ENCODE results near the gene ATP12A. TPM values are rescaled to one million over a fixed set of nuclear protein-coding genes. Genes with fewer than 3 reads are reported as not detected.

The ATP12A gene
- total RNA-seq, 1 experiment from 2014 or later = not detected

DNA sequence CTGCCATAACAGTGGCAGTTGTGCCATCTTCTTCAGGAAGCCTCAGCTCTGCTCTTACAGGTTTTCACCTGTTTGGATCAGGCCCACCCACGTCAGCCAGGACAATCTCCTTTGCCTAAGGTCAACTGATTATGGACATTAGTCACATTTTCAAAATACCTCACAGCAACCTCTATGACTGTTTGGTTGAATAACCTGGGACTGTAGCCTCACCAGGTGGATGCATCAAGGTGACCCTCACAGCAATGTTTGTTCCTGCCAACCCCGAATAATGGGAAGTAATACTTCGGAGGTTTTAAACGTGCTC is 17.2 kb upstream of the ATP12A start:
- CTCF ChIA-PET = no interaction called here
- no peak overlapping the region for H3K27ac ChIP-seq (ENCODE audit: low read length)
- no peaks in the 10 kb centered on the region for H3K4me1 ChIP-seq (ENCODE audit: control insufficient read depth, insufficient read depth, low read length)
- H3K9me3 ChIP-seq (ENCODE audit: control insufficient read depth, insufficient read depth, low read depth, low read length) = no peaks in the 10 kb centered on the region
- in situ Hi-C loops (cut with HindIII; ENCODE audit: low pct_unique_long_range_greater_than_20kb, low sequenced_read_pairs) = no loop called here
- ATAC-seq (no peak), DNase-seq (ENCODE audit: low read depth, low spot score) (no peak)
- no peak overlapping the region for H3K4me3 ChIP-seq (ENCODE audit: low read depth in 2 of 2, low read length in 2 of 2)
- H3K27me3 ChIP-seq (ENCODE audit: control insufficient read depth, insufficient read depth, low read length) = no peaks in the 10 kb centered on the region
- TF ChIP-seq, protein P1, sequence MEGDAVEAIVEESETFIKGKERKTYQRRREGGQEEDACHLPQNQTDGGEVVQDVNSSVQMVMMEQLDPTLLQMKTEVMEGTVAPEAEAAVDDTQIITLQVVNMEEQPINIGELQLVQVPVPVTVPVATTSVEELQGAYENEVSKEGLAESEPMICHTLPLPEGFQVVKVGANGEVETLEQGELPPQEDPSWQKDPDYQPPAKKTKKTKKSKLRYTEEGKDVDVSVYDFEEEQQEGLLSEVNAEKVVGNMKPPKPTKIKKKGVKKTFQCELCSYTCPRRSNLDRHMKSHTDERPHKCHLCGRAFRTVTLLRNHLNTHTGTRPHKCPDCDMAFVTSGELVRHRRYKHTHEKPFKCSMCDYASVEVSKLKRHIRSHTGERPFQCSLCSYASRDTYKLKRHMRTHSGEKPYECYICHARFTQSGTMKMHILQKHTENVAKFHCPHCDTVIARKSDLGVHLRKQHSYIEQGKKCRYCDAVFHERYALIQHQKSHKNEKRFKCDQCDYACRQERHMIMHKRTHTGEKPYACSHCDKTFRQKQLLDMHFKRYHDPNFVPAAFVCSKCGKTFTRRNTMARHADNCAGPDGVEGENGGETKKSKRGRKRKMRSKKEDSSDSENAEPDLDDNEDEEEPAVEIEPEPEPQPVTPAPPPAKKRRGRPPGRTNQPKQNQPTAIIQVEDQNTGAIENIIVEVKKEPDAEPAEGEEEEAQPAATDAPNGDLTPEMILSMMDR (IDR thresholded peaks at IDR 0.05) = no peak
- TF ChIP-seq, protein P2, sequence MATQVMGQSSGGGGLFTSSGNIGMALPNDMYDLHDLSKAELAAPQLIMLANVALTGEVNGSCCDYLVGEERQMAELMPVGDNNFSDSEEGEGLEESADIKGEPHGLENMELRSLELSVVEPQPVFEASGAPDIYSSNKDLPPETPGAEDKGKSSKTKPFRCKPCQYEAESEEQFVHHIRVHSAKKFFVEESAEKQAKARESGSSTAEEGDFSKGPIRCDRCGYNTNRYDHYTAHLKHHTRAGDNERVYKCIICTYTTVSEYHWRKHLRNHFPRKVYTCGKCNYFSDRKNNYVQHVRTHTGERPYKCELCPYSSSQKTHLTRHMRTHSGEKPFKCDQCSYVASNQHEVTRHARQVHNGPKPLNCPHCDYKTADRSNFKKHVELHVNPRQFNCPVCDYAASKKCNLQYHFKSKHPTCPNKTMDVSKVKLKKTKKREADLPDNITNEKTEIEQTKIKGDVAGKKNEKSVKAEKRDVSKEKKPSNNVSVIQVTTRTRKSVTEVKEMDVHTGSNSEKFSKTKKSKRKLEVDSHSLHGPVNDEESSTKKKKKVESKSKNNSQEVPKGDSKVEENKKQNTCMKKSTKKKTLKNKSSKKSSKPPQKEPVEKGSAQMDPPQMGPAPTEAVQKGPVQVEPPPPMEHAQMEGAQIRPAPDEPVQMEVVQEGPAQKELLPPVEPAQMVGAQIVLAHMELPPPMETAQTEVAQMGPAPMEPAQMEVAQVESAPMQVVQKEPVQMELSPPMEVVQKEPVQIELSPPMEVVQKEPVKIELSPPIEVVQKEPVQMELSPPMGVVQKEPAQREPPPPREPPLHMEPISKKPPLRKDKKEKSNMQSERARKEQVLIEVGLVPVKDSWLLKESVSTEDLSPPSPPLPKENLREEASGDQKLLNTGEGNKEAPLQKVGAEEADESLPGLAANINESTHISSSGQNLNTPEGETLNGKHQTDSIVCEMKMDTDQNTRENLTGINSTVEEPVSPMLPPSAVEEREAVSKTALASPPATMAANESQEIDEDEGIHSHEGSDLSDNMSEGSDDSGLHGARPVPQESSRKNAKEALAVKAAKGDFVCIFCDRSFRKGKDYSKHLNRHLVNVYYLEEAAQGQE (IDR thresholded peaks at IDR 0.05; ENCODE audit: insufficient read depth in 1 of 2, low read depth in 2 of 2, low read length in 1 of 2) = no peak
- TF ChIP-seq TCF7L2 (IDR thresholded peaks at IDR 0.05; ENCODE audit: low read depth, low read length) (no peak), POLR2AphosphoS5 (IDR thresholded peaks at IDR 0.05; ENCODE audit: low read depth, low read length) (no peak), SIN3A (IDR thresholded peaks at IDR 0.05; ENCODE audit: borderline replicate concordance, insufficient read depth, low read depth, low read length) (no peak)
- H3K36me3 ChIP-seq (ENCODE audit: control insufficient read depth, insufficient read depth, low read length) = no peaks in the 10 kb centered on the region
- POLR2A ChIA-PET = no interaction called here
- no TSS peak for BruUV-seq (replicated peaks)
- intact Hi-C loops (cut with micrococcal nuclease; ENCODE audit: unreplicated experiment) = no loop called here

DNA sequence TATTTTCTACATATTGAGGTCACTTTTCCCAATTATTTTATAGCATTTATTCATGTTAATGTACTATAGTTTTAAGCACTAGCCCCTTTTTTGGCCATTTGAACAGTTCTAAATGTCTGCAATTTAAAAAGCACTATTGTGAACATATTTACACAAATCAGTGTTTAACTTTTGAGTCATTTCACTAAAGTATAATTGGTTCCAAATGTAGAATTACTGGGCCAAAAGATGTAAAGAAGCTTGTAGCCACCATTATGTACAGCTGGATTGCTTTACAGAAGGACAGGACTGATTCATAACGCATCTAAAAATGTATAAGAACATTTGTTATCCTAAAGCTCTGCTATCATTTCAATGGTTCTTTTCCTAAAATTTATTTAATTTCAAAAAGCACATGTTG is 16.6 kb upstream of the ATP12A start:
- Histone ChIP-seq H3K27me3 (ENCODE audit: control insufficient read depth, insufficient read depth, low read length) (no peaks in the 10 kb centered on the region), H3K9me3 (ENCODE audit: control insufficient read depth, insufficient read depth, low read depth, low read length) (no peaks in the 10 kb centered on the region), H3K36me3 (ENCODE audit: control insufficient read depth, insufficient read depth, low read length) (no peaks in the 10 kb centered on the region), H3K27ac (ENCODE audit: low read length) (no peak overlapping the region), H3K4me3 (ENCODE audit: low read depth in 2 of 2, low read length in 2 of 2) (no peak overlapping the region), H3K4me1 (ENCODE audit: control insufficient read depth, insufficient read depth, low read length) (no peaks in the 10 kb centered on the region)
- no peak for TF ChIP-seq POLR2AphosphoS5 (IDR thresholded peaks at IDR 0.05; ENCODE audit: low read depth, low read length)
- no peak for TF ChIP-seq SIN3A (IDR thresholded peaks at IDR 0.05; ENCODE audit: borderline replicate concordance, insufficient read depth, low read depth, low read length)
- DNase-seq (ENCODE audit: low read depth, low spot score) (no peak), ATAC-seq (no peak)
- intact Hi-C loops (cut with micrococcal nuclease; ENCODE audit: unreplicated experiment) (no loop called here), in situ Hi-C loops (cut with HindIII; ENCODE audit: low pct_unique_long_range_greater_than_20kb, low sequenced_read_pairs) (no loop called here)
- POLR2A ChIA-PET = no interaction called here
- CTCF ChIA-PET = no interaction called here
- BruUV-seq (replicated peaks) = no TSS peak

DNA sequence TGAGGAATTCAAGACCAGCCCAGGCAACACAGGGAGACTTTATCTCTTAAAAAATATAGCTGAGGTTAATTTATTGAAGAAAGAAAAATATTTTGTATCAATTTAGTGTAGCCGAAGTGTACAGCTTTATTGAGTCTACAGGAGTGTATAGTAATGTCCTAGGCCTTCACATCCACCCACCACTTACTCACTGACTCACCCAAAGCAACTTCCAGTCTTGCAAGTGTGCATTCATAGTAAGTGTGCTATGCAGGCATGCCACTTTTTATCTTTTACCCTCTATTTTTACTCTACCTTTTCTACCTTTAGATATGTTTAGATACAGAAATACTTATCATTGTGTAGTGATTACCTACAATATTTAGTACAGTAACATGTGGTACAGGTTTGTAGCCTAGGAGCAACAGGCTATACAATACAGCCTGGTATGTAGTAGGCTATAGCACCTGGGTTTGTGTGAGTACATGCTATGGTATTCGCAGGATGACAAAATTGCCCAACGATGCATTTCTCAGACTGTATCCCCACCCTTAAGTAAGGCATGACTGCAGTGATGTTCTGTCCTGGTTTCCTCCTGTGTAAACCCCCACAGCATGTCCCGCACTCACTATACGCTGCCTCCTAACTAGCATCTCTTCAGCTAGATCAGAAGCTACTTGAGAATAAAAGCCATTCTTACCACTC is 15.3 kb upstream of the ATP12A start:
- peak; percentile 56; the same call in 1 of the 2 replicates for ATAC-seq
- H3K4me3 ChIP-seq (ENCODE audit: low read depth in 2 of 2, low read length in 2 of 2) = no peak overlapping the region
- in situ Hi-C loops (cut with HindIII; ENCODE audit: low pct_unique_long_range_greater_than_20kb, low sequenced_read_pairs) = no loop called here
- CTCF ChIA-PET = no interaction called here
- TF ChIP-seq, protein P1 (IDR thresholded peaks at IDR 0.05) = no peak
- TF ChIP-seq SIN3A (IDR thresholded peaks at IDR 0.05; ENCODE audit: borderline replicate concordance, insufficient read depth, low read depth, low read length) (no peak), POLR2AphosphoS5 (IDR thresholded peaks at IDR 0.05; ENCODE audit: low read depth, low read length) (no peak), TCF7L2 (IDR thresholded peaks at IDR 0.05; ENCODE audit: low read depth, low read length) (no peak)
- TF ChIP-seq, protein P2 (IDR thresholded peaks at IDR 0.05; ENCODE audit: insufficient read depth in 1 of 2, low read depth in 2 of 2, low read length in 1 of 2) = no peak
- no peaks in the 10 kb centered on the region for H3K27me3 ChIP-seq (ENCODE audit: control insufficient read depth, insufficient read depth, low read length)
- BruUV-seq (replicated peaks) = no TSS peak
- H3K9me3 ChIP-seq (ENCODE audit: control insufficient read depth, insufficient read depth, low read depth, low read length) = no peaks in the 10 kb centered on the region
- intact Hi-C loops (cut with micrococcal nuclease; ENCODE audit: unreplicated experiment) = no loop called here
- no peaks in the 10 kb centered on the region for H3K4me1 ChIP-seq (ENCODE audit: control insufficient read depth, insufficient read depth, low read length)
- POLR2A ChIA-PET = no interaction called here
- H3K36me3 ChIP-seq (ENCODE audit: control insufficient read depth, insufficient read depth, low read length) = no peaks in the 10 kb centered on the region
- DNase-seq (ENCODE audit: low read depth, low spot score) = no peak
- H3K27ac ChIP-seq (ENCODE audit: low read length) = no peak overlapping the region
